Measurements from ENCODE around the gene WDR33. TPM values are rescaled to one million over a fixed set of nuclear protein-coding genes. Genes with fewer than 3 reads are reported as not detected.

WDR33 gene
- total and polyA plus RNA-seq, 2 of the 13 experiments (the other 11 are each of a cell fraction or from before 2014, with no cell fraction given), result 54.9 to 78.2 TPM

DNA sequence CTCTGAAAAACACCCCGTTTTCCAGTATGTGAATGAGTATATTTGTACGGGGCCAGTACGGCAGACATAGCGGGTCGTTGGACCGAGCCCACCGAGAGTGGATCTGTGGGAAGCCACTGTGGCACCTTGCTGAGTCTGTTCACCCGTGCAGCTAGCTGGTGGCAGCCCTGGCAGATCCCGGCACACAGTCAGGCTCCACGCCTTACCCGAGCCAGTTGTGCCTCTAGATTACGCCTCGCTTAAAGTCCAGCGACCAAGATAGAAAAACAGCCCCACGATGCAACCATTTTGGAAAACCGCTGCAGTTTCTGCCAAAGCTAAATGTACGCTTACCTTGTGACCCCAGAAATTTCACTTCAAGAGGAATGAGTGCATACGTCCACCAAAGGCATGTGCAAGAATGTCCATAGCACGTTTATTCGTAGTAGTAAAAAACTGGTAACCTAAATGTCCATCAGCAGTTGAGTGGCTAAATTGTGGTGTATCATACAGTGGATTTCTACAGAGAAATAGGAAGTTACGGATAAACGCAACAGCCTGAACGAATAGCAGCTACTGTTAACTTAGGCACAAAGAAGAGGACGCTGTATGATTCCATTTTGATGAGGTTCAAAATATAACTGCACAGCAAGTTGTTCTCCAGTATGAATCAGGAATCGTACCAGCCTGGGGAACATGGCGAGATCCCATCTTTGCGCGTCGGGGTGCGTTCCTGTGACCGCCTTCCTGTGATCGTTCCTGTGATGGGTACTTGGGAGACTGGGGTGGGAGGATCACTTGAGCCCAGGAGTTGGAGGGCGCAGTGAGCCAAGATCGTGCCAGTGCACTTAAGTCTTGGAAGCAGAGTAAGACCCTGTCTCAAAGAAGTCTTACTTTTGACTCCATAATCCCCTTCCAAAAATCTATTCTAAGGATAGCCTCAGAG is 688 bp upstream of the WDR33 start (continued):
- TF ChIP-seq MEIS2 (CRISPR knock-in tag; IDR thresholded peaks at IDR 0.05) (no peak), PCBP2 (optimal IDR thresholded peaks at IDR 0.05; ENCODE audit: low read depth, low read length, poor library complexity, severe bottlenecking) (no peak), PHF5A (CRISPR knock-in tag; IDR thresholded peaks at IDR 0.05; ENCODE audit: low read depth, unreplicated experiment) (no peak), NCOA5 (CRISPR knock-in tag; IDR thresholded peaks at IDR 0.05) (no peak), HES4 (CRISPR knock-in tag; IDR thresholded peaks at IDR 0.05; ENCODE audit: borderline replicate concordance) (peak; percentile 3; the same call in 1 of the 2 replicates), SKI (IDR thresholded peaks at IDR 0.05; ENCODE audit: partially characterized antibody) (no peak), RELA (CRISPR knock-in tag; IDR thresholded peaks at IDR 0.05) (0 out of 2 replicates have a peak, but pooled peaks have one; percentile 18), NCOA1 (CRISPR knock-in tag; IDR thresholded peaks at IDR 0.05) (no peak), CBFB (CRISPR knock-in tag; IDR thresholded peaks at IDR 0.05) (no peak; the same call in 1 of the 2 replicates), ZEB1 (IDR thresholded peaks at IDR 0.05; ENCODE audit: insufficient replicate concordance, low read depth) (peak; percentile 24), DNMT3B (CRISPR knock-in tag; conservative IDR thresholded peaks at IDR 0.05) (no peak; the same call in 1 of the 2 replicates)
- TF ChIP-seq, protein P1, sequence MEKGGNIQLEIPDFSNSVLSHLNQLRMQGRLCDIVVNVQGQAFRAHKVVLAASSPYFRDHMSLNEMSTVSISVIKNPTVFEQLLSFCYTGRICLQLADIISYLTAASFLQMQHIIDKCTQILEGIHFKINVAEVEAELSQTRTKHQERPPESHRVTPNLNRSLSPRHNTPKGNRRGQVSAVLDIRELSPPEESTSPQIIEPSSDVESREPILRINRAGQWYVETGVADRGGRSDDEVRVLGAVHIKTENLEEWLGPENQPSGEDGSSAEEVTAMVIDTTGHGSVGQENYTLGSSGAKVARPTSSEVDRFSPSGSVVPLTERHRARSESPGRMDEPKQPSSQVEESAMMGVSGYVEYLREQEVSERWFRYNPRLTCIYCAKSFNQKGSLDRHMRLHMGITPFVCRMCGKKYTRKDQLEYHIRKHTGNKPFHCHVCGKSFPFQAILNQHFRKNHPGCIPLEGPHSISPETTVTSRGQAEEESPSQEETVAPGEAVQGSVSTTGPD (CRISPR knock-in tag; IDR thresholded peaks at IDR 0.05), result no peak
- TF ChIP-seq, protein P2, sequence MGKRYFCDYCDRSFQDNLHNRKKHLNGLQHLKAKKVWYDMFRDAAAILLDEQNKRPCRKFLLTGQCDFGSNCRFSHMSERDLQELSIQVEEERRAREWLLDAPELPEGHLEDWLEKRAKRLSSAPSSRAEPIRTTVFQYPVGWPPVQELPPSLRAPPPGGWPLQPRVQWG (CRISPR knock-in tag; IDR thresholded peaks at IDR 0.05; ENCODE audit: borderline replicate concordance, low read depth), result no peak
- TF ChIP-seq, protein P3, sequence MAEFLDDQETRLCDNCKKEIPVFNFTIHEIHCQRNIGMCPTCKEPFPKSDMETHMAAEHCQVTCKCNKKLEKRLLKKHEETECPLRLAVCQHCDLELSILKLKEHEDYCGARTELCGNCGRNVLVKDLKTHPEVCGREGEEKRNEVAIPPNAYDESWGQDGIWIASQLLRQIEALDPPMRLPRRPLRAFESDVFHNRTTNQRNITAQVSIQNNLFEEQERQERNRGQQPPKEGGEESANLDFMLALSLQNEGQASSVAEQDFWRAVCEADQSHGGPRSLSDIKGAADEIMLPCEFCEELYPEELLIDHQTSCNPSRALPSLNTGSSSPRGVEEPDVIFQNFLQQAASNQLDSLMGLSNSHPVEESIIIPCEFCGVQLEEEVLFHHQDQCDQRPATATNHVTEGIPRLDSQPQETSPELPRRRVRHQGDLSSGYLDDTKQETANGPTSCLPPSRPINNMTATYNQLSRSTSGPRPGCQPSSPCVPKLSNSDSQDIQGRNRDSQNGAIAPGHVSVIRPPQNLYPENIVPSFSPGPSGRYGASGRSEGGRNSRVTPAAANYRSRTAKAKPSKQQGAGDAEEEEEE (CRISPR knock-in tag; IDR thresholded peaks at IDR 0.05; ENCODE audit: borderline replicate concordance), result 0 out of 2 replicates have a peak, but pooled peaks have one; percentile 3
- TF ChIP-seq, protein P4, sequence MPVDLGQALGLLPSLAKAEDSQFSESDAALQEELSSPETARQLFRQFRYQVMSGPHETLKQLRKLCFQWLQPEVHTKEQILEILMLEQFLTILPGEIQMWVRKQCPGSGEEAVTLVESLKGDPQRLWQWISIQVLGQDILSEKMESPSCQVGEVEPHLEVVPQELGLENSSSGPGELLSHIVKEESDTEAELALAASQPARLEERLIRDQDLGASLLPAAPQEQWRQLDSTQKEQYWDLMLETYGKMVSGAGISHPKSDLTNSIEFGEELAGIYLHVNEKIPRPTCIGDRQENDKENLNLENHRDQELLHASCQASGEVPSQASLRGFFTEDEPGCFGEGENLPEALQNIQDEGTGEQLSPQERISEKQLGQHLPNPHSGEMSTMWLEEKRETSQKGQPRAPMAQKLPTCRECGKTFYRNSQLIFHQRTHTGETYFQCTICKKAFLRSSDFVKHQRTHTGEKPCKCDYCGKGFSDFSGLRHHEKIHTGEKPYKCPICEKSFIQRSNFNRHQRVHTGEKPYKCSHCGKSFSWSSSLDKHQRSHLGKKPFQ (CRISPR knock-in tag; IDR thresholded peaks at IDR 0.05; ENCODE audit: insufficient replicate concordance), result no peak
- TF ChIP-seq, protein P5, sequence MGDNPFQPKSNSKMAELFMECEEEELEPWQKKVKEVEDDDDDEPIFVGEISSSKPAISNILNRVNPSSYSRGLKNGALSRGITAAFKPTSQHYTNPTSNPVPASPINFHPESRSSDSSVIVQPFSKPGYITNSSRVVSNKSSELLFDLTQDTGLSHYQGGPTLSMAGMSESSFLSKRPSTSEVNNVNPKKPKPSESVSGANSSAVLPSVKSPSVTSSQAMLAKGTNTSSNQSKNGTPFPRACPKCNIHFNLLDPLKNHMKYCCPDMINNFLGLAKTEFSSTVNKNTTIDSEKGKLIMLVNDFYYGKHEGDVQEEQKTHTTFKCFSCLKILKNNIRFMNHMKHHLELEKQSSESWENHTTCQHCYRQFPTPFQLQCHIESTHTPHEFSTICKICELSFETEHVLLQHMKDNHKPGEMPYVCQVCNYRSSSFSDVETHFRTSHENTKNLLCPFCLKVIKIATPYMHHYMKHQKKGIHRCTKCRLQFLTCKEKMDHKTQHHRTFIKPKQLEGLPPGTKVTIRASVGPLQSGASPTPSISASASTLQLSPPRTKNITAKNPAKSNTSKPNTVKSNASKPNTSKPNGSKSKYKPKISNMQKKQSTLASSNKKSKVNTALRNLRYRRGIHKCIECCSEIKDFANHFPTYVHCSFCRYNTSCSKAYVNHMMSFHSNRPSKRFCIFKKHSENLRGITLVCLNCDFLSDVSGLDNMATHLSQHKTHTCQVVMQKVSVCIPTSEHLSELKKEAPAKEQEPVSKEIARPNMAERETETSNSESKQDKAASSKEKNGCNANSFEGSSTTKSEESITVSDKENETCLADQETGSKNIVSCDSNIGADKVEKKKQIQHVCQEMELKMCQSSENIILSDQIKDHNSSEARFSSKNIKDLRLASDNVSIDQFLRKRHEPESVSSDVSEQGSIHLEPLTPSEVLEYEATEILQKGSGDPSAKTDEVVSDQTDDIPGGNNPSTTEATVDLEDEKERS (CRISPR knock-in tag; IDR thresholded peaks at IDR 0.05), result no peak
- TF ChIP-seq, protein P6, sequence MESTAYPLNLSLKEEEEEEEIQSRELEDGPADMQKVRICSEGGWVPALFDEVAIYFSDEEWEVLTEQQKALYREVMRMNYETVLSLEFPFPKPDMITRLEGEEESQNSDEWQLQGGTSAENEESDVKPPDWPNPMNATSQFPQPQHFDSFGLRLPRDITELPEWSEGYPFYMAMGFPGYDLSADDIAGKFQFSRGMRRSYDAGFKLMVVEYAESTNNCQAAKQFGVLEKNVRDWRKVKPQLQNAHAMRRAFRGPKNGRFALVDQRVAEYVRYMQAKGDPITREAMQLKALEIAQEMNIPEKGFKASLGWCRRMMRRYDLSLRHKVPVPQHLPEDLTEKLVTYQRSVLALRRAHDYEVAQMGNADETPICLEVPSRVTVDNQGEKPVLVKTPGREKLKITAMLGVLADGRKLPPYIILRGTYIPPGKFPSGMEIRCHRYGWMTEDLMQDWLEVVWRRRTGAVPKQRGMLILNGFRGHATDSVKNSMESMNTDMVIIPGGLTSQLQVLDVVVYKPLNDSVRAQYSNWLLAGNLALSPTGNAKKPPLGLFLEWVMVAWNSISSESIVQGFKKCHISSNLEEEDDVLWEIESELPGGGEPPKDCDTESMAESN (CRISPR knock-in tag; conservative IDR thresholded peaks at IDR 0.05), result peak; percentile 38; the same call in 1 of the 2 replicates
